Measurements from ENCODE around the gene FYB1. TPM values are rescaled to one million over a fixed set of nuclear protein-coding genes. Genes with fewer than 3 reads are reported as not detected.

Gene FYB1
- total RNA-seq, 1 experiment from 2014 or later: 0.42 TPM

- TF ChIP-seq ATF3 (IDR thresholded peaks at IDR 0.05) (no peak), RAD21 (IDR thresholded peaks at IDR 0.05; ENCODE audit: low read depth) (no peak), MAX (IDR thresholded peaks at IDR 0.05) (no peak), EGR1 (IDR thresholded peaks at IDR 0.05; ENCODE audit: low read depth) (no peak), SIN3A (IDR thresholded peaks at IDR 0.05; ENCODE audit: low read depth) (no peak), YY1 (IDR thresholded peaks at IDR 0.05; ENCODE audit: extremely low read depth, insufficient replicate concordance, low read depth, low read length) (no peak), ZFX (IDR thresholded peaks at IDR 0.05) (no peak), EZH2phosphoT487 (IDR thresholded peaks at IDR 0.05; ENCODE audit: borderline replicate concordance) (no peak)
Observed at GRCh38 chr5:39171647-39172046, 47.7 kb downstream of the FYB1 start (continued).

GRCh38 chr5:39169081-39169480 lies 50.3 kb downstream of the FYB1 start:
- H3K9me3 ChIP-seq (ENCODE audit: control insufficient read depth in 1 of 2, insufficient read depth in 1 of 2, low read depth in 1 of 2, low read length in 2 of 2): no peaks in the 10 kb centered on the region
- ChIA-PET POLR2A (no interaction called here), RAD21 (ENCODE audit: low non-redundant PET in 1 of 2, low total read pairs in 2 of 2, uncharacterized antibody in 2 of 2, unreplicated experiment in 2 of 2) (no interaction called here)

More at GRCh38 chr5:39169081-39169480, 50.3 kb downstream of the FYB1 start:
- H3K27ac ChIP-seq (ENCODE audit: low read depth, low read length): no peak overlapping the region
- no peaks in the 10 kb centered on the region for H3K9me2 ChIP-seq (ENCODE audit: insufficient read depth)
- no peak overlapping the region for H2AFZ ChIP-seq (ENCODE audit: low read depth, low read length, poor library complexity, severe bottlenecking)
- no peaks in the 10 kb centered on the region for H3K36me3 ChIP-seq (ENCODE audit: control insufficient read depth in 1 of 2, insufficient read depth in 2 of 2, low read length in 2 of 2)
- no peak overlapping the region for H3K4me2 ChIP-seq (ENCODE audit: low read length)
- DNase-seq (ENCODE audit: low read depth, low spot score) (no peak), ATAC-seq (no peak)
- no peaks in the 10 kb centered on the region for H3K27me3 ChIP-seq (ENCODE audit: insufficient read depth, low read length)
- H3K4me3 ChIP-seq (replicated peaks in 1 of 2; ENCODE audit: low read depth in 1 of 2, low read length in 2 of 2): no peak overlapping the region
- H3K79me2 ChIP-seq (ENCODE audit: insufficient read depth, low read length): no peaks in the 10 kb centered on the region
- CTCF ChIA-PET: no interaction called here
- intact Hi-C loops (cut with micrococcal nuclease): no loop called here
- no peak for TF ChIP-seq SP1 (IDR thresholded peaks at IDR 0.05; ENCODE audit: low read depth)
- TF ChIP-seq MAX (IDR thresholded peaks at IDR 0.05): no peak
- no peak for TF ChIP-seq REST (IDR thresholded peaks at IDR 0.05; ENCODE audit: low read depth)
- no peak for TF ChIP-seq SIN3A (IDR thresholded peaks at IDR 0.05; ENCODE audit: low read depth)
- H3K9ac ChIP-seq (ENCODE audit: low read length): no peak overlapping the region
- peaks cover 0 to 5% of the 10 kb centered on the region in 2 experiments; a peak in 1 of 4 replicates for H3K4me1 ChIP-seq (ENCODE audit: control insufficient read depth in 1 of 2, insufficient read depth in 2 of 2, low read length in 2 of 2)
- no peaks in the 10 kb centered on the region for H4K20me1 ChIP-seq (ENCODE audit: insufficient read depth)
- BruUV-seq (replicated peaks): no TSS peak

Measured in HCT116 (cell line).